GM18873 (cell line): ENCODE data around the gene PLEKHA6.

Experiments
- ATAC-seq: cut with Tn5 transposase; IDR thresholded peaks from one replicate; pipeline ENCODE4 v1.9.1; 2021; ENCODE audit warnings: mild to moderate bottlenecking, moderate library complexity, moderate number of reproducible peaks; ENCODE audit not compliant: unreplicated experiment, low FRiP score

PLEKHA6 gene

DNA sequence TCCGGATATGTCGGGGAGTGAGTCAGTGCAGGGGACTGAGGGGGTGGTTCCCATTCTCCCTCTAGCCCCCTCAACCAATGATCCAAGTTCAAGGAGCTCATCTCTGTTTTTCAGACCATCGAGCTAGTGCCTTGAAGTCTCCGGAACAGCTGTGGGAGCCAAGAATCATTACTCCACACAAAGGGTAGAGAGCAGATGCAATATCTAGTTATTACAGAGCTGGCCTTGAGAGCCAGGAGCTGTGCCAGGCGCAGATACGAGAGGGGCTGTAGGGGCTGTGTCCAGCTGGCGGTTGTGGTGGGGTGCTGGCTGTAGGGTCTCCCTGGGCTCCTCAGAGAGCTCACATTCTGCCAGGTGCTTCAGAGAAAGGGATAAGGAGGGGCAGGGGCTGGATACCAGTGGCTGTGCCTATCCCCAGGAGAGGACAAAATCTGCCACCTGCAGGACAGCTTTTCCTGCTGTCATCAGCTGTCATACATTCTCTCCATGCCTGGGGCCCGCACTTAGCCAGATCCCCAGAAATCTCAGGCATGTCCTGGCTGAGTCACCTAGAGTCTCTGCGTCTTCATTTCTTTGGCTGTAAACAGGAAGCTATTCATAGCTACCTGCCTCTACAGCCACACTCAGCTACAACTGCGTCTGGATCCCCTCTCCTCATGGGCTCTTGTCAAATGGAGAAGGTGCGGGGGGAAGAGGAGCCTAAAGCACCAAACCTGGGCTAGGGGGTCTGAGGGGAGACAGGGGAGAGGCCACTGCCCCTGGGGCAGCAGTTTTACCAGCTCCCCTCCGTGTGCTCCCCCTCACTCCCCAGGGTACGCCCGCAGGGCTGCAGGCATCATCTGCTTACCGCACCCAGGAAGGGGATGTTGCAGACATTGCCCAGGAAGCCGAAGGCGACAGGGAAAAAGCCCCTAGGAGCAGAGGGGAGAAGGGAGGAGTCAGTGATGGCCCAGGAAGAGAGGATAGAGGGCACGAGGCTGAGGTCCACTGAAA is 161.1 kb downstream of the PLEKHA6 start:
- no peak for ATAC-seq

DNA sequence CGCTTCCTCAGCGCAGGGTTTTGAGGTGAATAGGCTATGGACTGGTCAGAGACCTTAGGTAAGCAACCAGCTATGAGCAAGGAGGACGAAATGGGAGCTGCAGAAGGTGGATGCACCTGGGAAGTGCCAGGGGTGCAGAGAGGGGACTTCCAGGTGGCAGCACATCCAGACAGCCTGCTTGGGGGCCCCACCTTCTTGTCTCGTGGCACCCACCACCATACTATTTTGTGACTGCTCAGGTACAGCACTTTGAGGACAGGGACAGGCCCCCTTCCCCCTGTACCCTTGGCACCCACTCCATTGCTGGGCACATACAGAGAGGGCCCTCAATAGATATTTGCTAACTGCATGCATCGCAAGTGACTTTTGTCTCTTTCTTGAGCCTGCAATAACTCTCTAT is 162.7 kb downstream of the PLEKHA6 start:
- ATAC-seq, result no peak

DNA sequence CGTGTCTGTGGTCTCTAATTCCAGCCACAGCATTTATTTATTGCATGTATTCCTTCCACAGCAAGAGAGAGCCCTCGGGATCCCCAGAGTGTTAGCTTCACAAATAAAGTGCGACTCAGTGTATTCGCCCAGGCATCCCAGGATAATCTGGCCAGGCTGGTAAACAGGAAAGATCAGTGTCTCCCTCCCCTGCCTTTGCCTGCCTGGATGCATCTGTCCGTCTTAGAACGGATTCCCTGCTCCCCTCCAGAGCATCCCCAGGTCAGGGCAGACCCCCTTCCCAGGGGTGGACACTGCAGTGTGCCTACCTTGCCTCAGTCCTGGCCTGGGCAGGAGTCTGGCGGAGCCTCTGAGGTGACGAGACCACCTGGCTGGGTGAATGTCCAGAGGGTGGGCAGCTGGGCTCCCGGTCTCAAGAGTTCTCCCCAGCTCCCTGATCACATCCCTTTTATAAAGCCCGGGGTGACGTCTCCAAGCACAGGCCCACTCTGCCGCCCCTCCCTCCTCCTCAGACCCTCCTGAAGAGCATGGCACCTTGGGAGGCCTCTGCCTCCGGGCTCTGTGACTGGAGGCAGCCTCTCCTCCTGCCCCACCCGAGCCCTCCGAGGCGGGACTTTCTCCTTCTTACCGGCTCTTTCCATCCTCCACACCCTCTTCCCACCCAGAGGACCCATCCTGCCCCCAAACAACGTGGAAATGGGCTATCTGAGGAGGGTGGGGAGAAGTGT is 163.5 kb downstream of the PLEKHA6 start, which contains the start of gene KISS1:
TSS of gene KISS1 (minus strand) at position 424 of the 728 bp plus-strand sequence. CDS start 3,615 bp downstream, outside the sequence.
- ATAC-seq, result no peak

DNA sequence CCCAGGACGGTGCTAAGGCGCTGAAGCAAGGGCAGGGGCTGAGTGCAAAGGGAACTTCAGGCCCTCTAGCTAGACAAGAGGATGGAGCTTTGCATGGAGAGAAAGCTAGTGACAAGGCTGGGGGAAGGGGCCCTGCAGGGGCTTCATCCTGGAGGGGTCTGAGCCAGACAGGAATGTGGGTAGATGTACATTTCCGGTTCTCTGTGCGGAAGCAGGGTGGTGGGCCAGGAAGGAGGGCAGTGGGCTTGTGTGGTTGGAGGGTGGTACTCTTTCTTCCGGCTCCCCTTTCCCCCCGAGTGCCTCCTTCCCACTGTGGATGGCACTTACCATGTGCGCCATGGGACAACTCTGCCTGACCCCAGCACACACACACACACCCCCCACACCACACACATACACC is 165.0 kb downstream of the PLEKHA6 start:
- ATAC-seq, result no peak

DNA sequence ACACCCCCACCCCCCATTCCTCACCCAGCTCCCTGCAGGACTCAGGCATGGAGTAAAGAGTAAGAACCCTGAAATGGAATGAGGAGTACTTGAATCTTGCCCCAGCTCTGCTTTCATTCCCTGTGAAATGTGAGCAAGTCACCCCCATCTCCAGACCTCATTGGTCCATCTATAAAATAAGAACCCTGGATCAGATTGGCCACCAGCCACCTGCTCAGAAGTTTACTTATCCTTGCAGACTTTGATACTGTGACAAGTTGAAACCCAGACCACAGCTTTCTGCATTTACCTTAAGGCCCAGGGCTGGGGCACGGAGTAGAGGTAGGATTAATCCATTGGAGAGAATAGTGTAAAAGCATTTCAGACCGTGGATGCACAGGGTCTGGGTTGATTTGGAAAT is 165.6 kb downstream of the PLEKHA6 start:
- no peak for ATAC-seq

DNA sequence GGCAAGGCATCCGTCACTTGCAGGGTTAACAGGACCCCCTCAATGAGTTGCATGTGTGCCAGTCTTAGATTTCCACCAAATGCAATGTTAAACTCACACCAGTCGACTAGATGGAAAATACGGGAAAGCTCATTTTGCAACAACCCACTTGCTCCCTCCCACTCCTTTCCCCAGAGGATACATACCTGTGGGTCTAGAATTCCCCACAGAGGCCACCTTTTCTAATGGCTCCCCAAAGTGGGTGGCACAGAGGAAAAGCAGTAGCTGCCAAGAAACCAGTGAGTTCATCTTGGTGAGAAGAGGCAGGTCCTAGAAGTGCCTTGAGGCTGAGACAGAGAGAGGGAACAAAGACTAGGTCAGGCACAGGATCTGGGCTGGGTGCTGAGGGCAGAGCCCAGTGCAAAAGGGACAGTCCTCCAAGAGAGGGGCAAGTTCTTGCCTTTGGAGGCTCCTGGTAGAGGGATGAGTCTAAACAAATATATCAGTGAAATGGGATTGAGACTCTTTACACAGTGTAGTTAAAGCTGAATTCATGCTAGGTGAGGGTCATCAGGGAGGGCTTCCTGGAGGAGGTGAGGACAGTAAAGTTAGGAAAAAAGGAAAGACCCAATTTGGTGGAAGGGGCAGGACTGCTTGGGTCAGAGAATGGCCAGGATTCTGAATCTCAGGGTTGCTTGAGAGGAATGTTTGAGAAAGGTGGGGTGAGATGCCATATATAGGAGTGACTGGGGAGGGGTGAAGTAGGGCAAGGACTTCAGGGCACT is 167.0 kb downstream of the PLEKHA6 start:
- no peak for ATAC-seq

DNA sequence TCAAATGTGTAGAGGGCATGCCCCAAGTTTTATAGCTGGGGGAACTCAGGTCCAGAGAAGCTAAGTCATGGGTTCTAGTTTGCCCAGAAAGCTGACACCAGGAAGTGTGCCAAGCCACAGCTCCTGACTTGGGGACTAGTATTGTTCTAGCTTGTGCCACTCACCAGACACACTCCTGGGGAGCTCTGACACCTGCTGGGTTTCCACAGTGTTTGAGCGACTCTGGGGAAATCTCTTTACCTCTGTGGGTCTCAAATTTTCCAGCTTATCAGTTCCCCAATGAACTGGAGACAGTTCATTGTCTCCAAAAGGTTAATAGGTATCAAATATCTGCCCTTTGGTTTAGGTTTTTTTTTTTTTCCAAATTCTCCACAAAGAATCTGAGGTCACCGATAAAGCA is 167.7 kb downstream of the PLEKHA6 start:
- no peak for ATAC-seq

DNA sequence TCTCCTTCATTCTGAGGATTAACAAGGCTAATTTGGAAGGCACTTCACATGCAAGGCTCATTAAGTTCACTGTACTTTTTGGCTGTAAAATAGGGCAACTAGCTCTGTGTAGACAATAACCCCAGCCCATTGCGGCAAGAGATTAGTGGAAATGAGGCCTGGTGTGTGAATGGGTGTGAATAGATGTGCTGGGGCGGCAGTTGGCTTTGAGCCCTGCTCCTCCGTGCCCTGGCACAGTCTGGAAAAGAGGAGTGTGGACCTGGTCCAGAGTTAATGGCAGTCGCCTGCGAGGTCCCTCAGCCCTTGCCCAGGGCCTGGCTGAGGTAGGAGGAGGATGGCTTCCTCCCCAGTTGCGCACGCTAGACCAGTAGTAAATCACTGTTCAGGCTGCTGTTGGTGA is 168.3 kb downstream of the PLEKHA6 start:
- no peak for ATAC-seq

DNA sequence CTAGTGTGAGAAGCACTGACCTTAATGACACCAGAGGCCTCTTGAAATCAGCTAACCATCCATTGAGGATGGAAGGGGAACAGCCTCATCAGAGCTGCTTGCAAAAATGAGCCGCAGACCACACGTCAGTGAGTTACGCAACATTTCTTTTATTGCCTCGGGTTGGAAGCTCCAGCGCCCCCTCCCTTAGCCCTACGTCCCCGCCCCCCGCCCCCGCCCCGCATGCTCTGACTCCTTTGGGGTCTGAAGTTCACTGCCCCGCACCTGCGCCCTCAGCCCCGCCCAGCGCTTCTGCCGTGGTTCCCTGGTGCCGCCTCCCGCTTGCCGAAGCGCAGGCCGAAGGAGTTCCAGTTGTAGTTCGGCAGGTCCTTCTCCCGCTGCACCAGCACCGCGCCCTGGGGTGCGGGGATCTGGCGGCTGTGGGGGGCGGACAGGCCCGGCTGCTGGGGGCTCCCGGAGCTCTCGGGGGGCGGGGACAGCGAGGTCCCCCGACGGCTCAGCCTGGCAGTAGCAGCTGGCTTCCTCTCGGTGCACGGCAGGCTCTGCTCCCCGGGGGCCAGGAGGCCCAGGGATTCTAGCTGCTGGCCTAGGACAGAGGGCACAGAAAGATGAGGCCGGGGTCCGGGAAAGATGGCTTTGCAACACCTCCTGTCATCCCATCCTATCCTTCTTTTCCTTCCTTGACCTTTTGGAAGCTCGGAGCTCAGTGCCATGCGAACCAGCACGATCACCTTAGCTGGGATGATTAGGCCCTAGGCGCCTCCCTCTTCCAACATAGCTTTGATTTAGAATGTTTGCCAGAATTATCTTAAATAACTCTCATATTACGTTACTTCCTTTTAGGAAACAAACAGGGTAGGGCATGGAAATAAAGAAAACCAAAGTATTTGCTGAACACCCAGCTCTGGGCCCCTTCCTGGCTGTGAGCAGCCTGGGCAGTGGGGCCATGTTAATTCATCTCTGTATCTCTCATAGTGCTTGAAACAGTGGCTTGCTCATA is 169.2 kb downstream of the PLEKHA6 start:
- no peak for ATAC-seq

DNA sequence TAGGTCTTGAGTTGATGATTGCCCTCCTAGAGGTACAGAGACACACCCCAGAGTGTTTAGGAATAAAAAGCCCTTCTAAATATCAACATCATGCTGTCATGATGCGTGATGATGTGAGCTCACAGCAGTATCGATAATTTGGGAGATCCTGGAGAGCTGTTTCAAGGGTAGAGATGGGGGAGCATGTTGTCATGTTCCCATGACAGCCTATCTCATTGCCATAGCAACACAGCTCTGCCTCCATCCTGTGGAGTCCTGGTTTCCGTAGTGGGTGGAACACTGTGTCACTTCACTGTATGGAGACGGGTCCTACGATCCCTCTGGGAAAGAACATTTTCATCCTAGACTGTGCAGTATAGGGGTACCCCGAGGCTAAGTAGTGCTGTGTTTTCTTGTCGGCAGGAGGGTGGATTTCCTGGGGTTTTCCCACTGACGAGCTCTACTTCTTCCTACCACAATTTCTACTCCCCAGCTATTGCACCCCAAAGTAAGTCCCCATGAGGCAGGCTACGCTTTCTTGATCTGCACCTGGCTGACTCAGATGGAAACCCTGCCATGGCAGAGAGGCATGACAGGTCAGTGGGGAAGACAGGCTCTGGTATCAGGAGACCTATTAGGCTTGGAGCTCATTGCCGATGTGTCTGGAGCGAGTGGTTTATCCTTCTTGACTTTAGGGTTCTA is 170.6 kb downstream of the PLEKHA6 start:
- no peak for ATAC-seq

DNA sequence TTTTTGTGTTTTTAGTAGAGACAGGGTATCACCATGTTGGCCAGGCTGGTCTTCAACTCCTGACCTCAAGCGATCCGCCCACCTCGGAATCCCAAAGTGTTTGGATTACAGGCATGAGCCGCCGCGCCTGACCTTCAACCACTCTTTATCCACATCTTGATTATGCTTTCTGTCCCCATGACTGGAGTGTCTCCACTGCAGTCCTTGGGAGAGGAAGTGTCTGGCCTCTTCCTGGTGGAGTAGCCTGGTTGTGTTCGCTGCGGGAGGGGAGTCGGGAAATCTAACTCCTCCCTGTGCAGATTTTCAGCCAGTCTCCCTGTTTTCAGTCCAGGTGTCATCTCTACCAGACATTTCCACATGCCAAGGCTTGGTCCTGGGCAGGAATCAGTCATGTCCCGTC is 173.1 kb downstream of the PLEKHA6 start:
- ATAC-seq, result no peak

DNA sequence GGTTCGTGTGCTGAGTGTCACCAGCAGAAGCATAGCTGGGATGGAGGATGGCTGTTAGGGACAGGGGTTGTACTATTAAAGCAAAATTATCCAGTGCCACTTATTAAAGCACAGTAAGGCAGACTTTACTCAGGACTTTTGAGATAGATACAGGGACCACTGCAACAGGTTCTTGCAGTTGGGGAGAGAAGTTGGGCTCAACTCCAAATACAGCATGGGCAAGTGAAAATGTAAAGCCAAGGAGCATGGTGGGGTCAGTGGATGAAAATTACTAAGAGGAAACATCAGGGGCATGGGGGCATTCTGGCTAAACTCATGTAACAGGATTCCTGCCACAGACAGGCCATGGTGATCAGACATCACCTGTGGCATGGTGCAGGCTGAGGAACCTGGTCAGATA is 178.6 kb downstream of the PLEKHA6 start:
- no peak for ATAC-seq

DNA sequence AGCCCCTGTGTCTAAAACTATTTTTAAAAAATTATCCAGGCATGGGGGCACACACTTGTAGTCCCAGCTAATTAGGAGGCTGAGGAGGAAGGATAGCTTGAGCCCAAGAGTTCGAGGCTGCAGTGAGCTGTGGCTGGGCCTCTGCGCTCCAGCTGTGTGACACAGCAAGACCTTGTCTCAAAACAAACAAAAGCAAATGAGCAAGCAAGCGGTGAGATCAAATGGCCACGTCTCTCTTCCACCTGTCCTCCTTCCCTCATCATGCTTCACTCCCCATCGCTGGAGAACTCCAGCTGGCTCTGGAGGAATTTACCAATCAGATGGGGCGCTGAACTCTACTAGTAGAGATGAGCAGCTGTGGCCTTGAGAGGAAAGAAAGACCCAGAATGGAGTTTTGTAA is 179.6 kb downstream of the PLEKHA6 start:
- no peak for ATAC-seq

DNA sequence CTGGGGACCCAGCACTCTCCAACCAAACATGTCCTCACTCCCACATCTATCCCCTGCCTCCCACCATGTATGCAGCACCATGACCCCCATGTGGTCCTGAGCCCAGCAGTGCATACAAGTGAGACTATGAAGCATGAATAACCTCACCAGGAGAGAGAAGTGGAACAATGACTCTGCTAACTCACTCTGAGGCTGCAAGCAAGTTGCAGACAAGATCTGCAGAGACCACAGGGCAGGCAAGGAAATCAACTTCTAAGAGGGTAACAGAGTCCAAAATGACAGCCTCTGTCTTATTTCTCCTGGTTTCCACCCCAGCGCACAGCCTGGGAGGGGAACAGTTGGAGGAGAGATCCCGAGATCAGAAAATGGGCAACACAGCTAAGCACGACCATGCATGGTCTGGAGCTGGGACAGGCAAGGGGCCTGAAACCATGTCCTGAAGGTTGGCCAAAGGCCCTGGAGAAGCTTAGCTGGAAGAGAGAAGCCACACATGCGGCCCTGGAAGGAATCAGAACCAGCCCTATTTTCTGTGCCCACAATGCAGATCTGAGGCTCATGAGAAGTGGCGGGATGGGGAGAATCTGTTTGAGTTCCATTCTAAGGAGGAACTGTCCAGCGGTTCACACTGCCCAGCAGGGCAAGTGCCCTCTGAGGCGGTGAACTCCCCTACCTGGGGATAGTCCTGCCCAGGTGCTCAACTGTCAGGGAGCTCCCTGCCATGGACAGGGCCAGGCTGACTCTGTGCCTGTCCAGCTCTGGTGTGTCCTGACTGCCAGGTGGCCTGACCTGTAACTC is 181.0 kb downstream of the PLEKHA6 start:
- no peak for ATAC-seq

DNA sequence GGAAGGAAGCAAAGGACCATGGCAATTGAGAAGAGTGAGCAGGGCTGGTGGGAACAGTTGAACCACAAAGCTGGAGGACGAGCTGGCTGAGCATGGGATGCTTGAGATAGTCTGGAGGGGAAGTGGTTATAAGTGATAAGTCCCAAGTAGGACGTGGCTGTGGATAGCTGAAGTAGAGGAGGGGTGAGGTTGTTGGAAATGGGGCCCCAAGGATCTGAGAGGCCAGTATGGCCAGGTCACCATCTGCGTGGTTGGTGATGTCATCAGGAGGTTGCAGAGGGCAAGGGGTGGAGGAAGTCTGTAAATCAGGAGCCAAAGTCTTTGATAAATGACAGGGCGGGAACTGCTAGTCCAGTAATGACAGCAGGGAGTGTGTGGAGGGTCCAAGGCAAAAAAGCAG is 182.6 kb downstream of the PLEKHA6 start:
- no peak for ATAC-seq

DNA sequence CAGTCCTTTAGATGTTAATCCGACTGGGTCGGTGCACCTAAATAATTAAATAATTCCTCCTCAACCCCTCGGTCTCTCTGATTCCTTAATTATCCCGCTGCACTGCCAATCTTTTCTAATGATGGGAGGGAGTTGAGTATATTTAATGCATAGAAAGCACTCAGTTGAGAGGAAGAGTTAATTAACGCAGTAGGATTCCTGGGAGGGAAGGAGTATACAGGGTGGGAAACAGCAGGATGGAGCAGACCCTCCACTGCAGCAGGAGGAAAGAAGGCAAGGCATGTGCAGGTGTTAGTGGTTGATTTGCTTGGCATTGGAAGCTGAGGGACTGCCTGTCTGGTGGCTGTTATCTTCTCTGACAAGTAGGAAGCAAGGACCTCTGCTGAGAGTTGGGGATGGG is 183.7 kb downstream of the PLEKHA6 start:
- no peak for ATAC-seq

DNA sequence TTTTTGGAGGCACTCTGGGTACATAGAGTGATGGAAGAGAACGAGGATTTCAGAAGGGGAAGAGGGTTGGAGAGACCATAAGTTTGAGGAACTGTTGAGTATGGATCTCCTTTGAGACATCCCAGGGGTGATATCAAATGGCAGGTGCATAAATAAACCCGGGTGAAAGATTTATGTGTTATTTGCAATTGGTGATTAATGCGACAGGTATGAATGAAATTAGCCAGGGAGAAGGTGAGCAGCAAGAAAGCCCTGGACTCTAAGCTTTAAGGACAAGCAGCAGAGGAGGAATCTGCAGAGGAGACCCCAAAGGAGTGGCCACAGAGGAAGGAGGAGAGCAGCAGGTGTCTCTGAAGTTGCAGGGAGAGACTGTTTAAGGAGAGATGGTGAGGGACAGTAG is 184.8 kb downstream of the PLEKHA6 start:
- ATAC-seq, result no peak

DNA sequence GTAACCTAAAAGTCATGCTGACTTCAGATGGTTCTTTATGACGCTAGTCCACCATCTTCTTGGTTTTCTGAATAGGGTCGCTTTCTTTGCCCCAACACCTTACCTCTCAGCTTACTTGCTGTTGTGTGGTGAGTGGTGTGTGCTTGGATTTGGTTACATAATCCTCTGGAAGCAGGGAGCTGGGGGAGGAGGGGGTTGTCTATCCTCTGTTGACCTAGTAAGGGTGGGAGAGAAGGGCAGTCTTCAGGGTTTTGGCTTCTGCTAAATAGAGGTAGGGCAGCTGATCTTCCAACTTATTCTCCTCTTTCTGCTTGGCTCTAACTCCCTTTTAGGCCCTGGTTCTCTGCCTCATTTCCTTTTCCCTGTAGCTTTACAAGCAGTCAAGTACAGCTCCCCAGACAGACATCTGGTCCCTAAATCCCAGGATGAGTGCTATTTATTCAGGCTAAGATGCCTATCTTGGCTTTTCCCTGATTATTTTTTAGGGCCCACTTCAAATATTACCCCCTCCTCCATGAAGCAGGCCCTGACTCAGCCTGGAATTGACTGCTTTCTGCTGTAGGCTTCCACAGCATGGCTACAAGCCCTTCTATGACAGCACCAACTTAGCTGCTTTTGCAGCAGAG is 187.2 kb downstream of the PLEKHA6 start:
- no peak for ATAC-seq
